Measurements from ENCODE around the gene TNFRSF6B.

GRCh38 chr20:63740627-63741353 lies 44.3 kb downstream of the TNFRSF6B start:
- no peak for TF ChIP-seq HDGF (IDR thresholded peaks at IDR 0.05; ENCODE audit: borderline replicate concordance)
- TF ChIP-seq BHLHE40 (IDR thresholded peaks at IDR 0.05; ENCODE audit: borderline replicate concordance) = no peak
- no peak for TF ChIP-seq FOXK2 (IDR thresholded peaks at IDR 0.05)
- TF ChIP-seq PKNOX1 (IDR thresholded peaks at IDR 0.05) = 0 out of 2 replicates have a peak, but pooled peaks have one; percentile 13
- no peak for TF ChIP-seq ELF4 (IDR thresholded peaks at IDR 0.05)

All from HEK293T (cell line).